Stimulated activated CD4-positive, alpha-beta T cell treated with anti-CD3 and anti-CD28 coated beads, Interleukin-1b, Interleukin-23, amount 100 ng/mL, for 1 hour (primary cell): ENCODE measurements around the gene COPS7B.
A peak's percentile ranks its signal among the peaks of the same experiment; 100 is the strongest.
"Not testable (repeated sequence)": the region's sequence is repeated elsewhere in the genome, so short reads cannot be mapped to it uniquely, and the experiment has no call there.

Source experiments
- DNase-seq, 2 donors: peaks; one replicate each; pipeline ENCODE4 v3.0.0-alpha.2; 2020; ENCODE audit warnings: low read depth in 2 of 2

COPS7B gene

GRCh38 chr2:231786177-231786916, at the start of gene COPS7B:
TSS of gene COPS7B (plus strand) at chr2:231786445. CDS start at chr2:231788571, 2,126 bp downstream.
- DNase-seq = peak; percentile 46 to 62

GRCh38 chr2:231737761-231738160, 48.5 kb upstream of the COPS7B start:
- no peak for DNase-seq

GRCh38 chr2:231743376-231744116, 42.7 kb upstream of the COPS7B start:
- DNase-seq = no peak

GRCh38 chr2:231745303-231746038, 40.8 kb upstream of the COPS7B start:
- DNase-seq = no peak

GRCh38 chr2:231748153-231748896, 37.9 kb upstream of the COPS7B start:
- not testable (repeated sequence) for DNase-seq

- DNase-seq = not testable (repeated sequence)
These were observed 37.2 kb upstream of the COPS7B start for GRCh38 chr2:231749016-231749415.

- no peak for DNase-seq
These were observed 35.0 kb upstream of the COPS7B start for GRCh38 chr2:231751042-231751815.

- no peak for DNase-seq
These were observed 34.2 kb upstream of the COPS7B start for GRCh38 chr2:231752061-231752460.

- no peak for DNase-seq
These were observed 24.5 kb upstream of the COPS7B start for GRCh38 chr2:231761735-231762134.

- no peak for DNase-seq
These were observed 22.1 kb upstream of the COPS7B start for GRCh38 chr2:231764124-231764523.

- DNase-seq = no peak
These were observed 21.5 kb upstream of the COPS7B start for GRCh38 chr2:231764760-231765159.

GRCh38 chr2:231765496-231765929, 20.7 kb upstream of the COPS7B start:
- no peak for DNase-seq

- DNase-seq = no peak
These were observed 16.8 kb upstream of the COPS7B start for GRCh38 chr2:231769170-231770136.

- DNase-seq = no peak
These were observed 5.9 kb upstream of the COPS7B start for GRCh38 chr2:231780123-231780908.

- DNase-seq = peak; percentile 83 to 95
These were observed 5.1 kb upstream of the COPS7B start, which contains the start of gene PDE6D for GRCh38 chr2:231780909-231781797. TSS of gene PDE6D (minus strand) at chr2:231781282. CDS start at chr2:231781114, 168 bp downstream.

GRCh38 chr2:231781798-231782726, 4.2 kb upstream of the COPS7B start:
- no peak for DNase-seq

GRCh38 chr2:231785413-231785812, 832 bp upstream of the COPS7B start:
- DNase-seq = no peak
